GM19025 (cell line): ENCODE results near the gene GGT5.
"Not testable (repeated sequence)": the region's sequence is repeated elsewhere in the genome, so short reads cannot be mapped to it uniquely, and the experiment has no call there.

ENCODE experiments used
- ATAC-seq: cut with Tn5 transposase; IDR thresholded peaks from one replicate; pipeline ENCODE4 v1.9.1; 2021; ENCODE audit warnings: mild to moderate bottlenecking, low read depth, moderate library complexity; ENCODE audit not compliant: unreplicated experiment

GGT5 gene

GRCh38 chr22:24245030-24245431 is at the start of gene GGT5:
Gene GGT5 (minus strand): TSS chr22:24245082. CDS start chr22:24244725, 357 bp downstream.
- ATAC-seq, result not testable (repeated sequence)

GRCh38 chr22:24292202-24292830 is 47.4 kb upstream of the GGT5 start:
- not testable (repeated sequence) for ATAC-seq

GRCh38 chr22:24291515-24292201 is 46.8 kb upstream of the GGT5 start:
- ATAC-seq, result no peak

- no peak for ATAC-seq
Observed at GRCh38 chr22:24290459-24290858, 45.6 kb upstream of the GGT5 start.

- no peak for ATAC-seq
Observed at GRCh38 chr22:24289741-24290163, 44.9 kb upstream of the GGT5 start.

GRCh38 chr22:24289114-24289513 is 44.2 kb upstream of the GGT5 start:
- ATAC-seq, result no peak

GRCh38 chr22:24287801-24288200 is 42.9 kb upstream of the GGT5 start:
- not testable (repeated sequence) for ATAC-seq

- not testable (repeated sequence) for ATAC-seq
Observed at GRCh38 chr22:24287212-24287611, 42.3 kb upstream of the GGT5 start.

- ATAC-seq, result no peak
Observed at GRCh38 chr22:24285245-24285644, 40.4 kb upstream of the GGT5 start.

GRCh38 chr22:24284747-24285203 is 39.9 kb upstream of the GGT5 start:
- ATAC-seq, result no peak

- no peak for ATAC-seq
Observed at GRCh38 chr22:24282401-24282800, 37.5 kb upstream of the GGT5 start.

- not testable (repeated sequence) for ATAC-seq
Observed at GRCh38 chr22:24280363-24280762, 35.5 kb upstream of the GGT5 start.

GRCh38 chr22:24274696-24275405 is 30.0 kb upstream of the GGT5 start:
- not testable (repeated sequence) for ATAC-seq

GRCh38 chr22:24273906-24274305 is 29.0 kb upstream of the GGT5 start:
- not testable (repeated sequence) for ATAC-seq

- not testable (repeated sequence) for ATAC-seq
Observed at GRCh38 chr22:24273031-24273430, 28.1 kb upstream of the GGT5 start.

GRCh38 chr22:24271386-24271854 is 26.5 kb upstream of the GGT5 start:
- no peak for ATAC-seq

GRCh38 chr22:24270556-24271385 is 25.9 kb upstream of the GGT5 start, which contains the start of gene SPECC1L:
Gene SPECC1L (plus strand): TSS chr22:24270831. CDS start chr22:24302232, 31,401 bp downstream.
- ATAC-seq, result peak; percentile 82

GRCh38 chr22:24266495-24266894 is 21.6 kb upstream of the GGT5 start:
- not testable (repeated sequence) for ATAC-seq

GRCh38 chr22:24265734-24266133 is 20.9 kb upstream of the GGT5 start:
- no peak for ATAC-seq

GRCh38 chr22:24264329-24264896 is 19.5 kb upstream of the GGT5 start:
- ATAC-seq, result not testable (repeated sequence)
